Measurements from ENCODE around the gene HCFC2.

- TF ChIP-seq CTCF (IDR thresholded peaks at IDR 0.05; ENCODE audit: low read depth, low read length, poor library complexity, severe bottlenecking) (no peak), EZH2phosphoT487 (IDR thresholded peaks at IDR 0.05; ENCODE audit: borderline replicate concordance, low read length) (no peak)
Measured at GRCh38 chr12:104154286-104154685, 90.0 kb downstream of the HCFC2 start.

Measured in DOHH2 (cell line).